Measurements from ENCODE around the gene CDH2. TPM values are rescaled to one million over a fixed set of nuclear protein-coding genes. Genes with fewer than 3 reads are reported as not detected.

The CDH2 gene
- polyA plus RNA-seq, 1 donor (not counting 4 experiments of a cell fraction or from before 2014, with no cell fraction given) = 0.46 TPM

- Histone ChIP-seq H3K79me2 (ENCODE audit: control insufficient read depth, insufficient read depth, low read length) (no peaks in the 10 kb centered on the region), H4K20me1 (ENCODE audit: control insufficient read depth, extremely low read depth, insufficient read depth, low read length) (no peaks in the 10 kb centered on the region), H3K27me3 (ENCODE audit: control insufficient read depth, extremely low read depth, insufficient read depth, low read length) (no peaks in the 10 kb centered on the region), H3K9me1 (ENCODE audit: control insufficient read depth, extremely low read depth, insufficient read depth, low read length) (no peaks in the 10 kb centered on the region), H3K27ac (ENCODE audit: control insufficient read depth, insufficient read depth, low read length) (no peak overlapping the region), H3K4me2 (ENCODE audit: control insufficient read depth, extremely low read depth, insufficient read depth, low read depth, low read length) (no peak overlapping the region), H2AFZ (ENCODE audit: control insufficient read depth, low read length) (no peak overlapping the region), H3K4me3 (ENCODE audit: control insufficient read depth in 2 of 3, extremely low read depth in 1 of 3, insufficient read depth in 2 of 3, low read depth in 1 of 3, low read length in 3 of 3) (no peak overlapping the region), H3K9ac (ENCODE audit: control insufficient read depth, extremely low read depth, insufficient read depth, low read length) (no peak overlapping the region), H3K9me3 (ENCODE audit: control insufficient read depth, low read depth, low read length) (no peaks in the 10 kb centered on the region), H3K36me3 (ENCODE audit: control insufficient read depth in 2 of 2, extremely low read depth in 1 of 2, insufficient read depth in 2 of 2, low read length in 2 of 2) (no peaks in the 10 kb centered on the region), H3K4me1 (ENCODE audit: control insufficient read depth, extremely low read depth, insufficient read depth, low read length) (no peaks in the 10 kb centered on the region)
- dilution Hi-C loops (cut with MboI; ENCODE audit: extremely low pct_ligation_motif_present, low sequenced_read_pairs) = no loop called here
- DNase-seq (ENCODE audit: low read depth, low spot score) (no peak), FAIRE-seq (no peak)
- TF ChIP-seq CTCF (optimal IDR thresholded peaks at IDR 0.05 in 1 of 3, IDR thresholded peaks at IDR 0.05 in 1 of 3, conservative IDR thresholded peaks at IDR 0.05 in 1 of 3; ENCODE audit: extremely low read depth in 1 of 3, insufficient read depth in 2 of 3, low read length in 3 of 3) (no peak), EZH2 (IDR thresholded peaks at IDR 0.05; ENCODE audit: low read length) (no peak)
These were observed 24.2 kb downstream of the CDH2 start for GRCh38 chr18:28152754-28153153.

GRCh38 chr18:28152354-28152753 lies 24.6 kb downstream of the CDH2 start:
- Histone ChIP-seq H3K9me3 (ENCODE audit: control insufficient read depth, low read depth, low read length) (no peaks in the 10 kb centered on the region), H2AFZ (ENCODE audit: control insufficient read depth, low read length) (no peak overlapping the region), H3K4me2 (ENCODE audit: control insufficient read depth, extremely low read depth, insufficient read depth, low read depth, low read length) (no peak overlapping the region), H3K9ac (ENCODE audit: control insufficient read depth, extremely low read depth, insufficient read depth, low read length) (no peak overlapping the region), H3K27me3 (ENCODE audit: control insufficient read depth, extremely low read depth, insufficient read depth, low read length) (no peaks in the 10 kb centered on the region), H4K20me1 (ENCODE audit: control insufficient read depth, extremely low read depth, insufficient read depth, low read length) (no peaks in the 10 kb centered on the region), H3K4me3 (ENCODE audit: control insufficient read depth in 2 of 3, extremely low read depth in 1 of 3, insufficient read depth in 2 of 3, low read depth in 1 of 3, low read length in 3 of 3) (no peak overlapping the region), H3K4me1 (ENCODE audit: control insufficient read depth, extremely low read depth, insufficient read depth, low read length) (no peaks in the 10 kb centered on the region), H3K9me1 (ENCODE audit: control insufficient read depth, extremely low read depth, insufficient read depth, low read length) (no peaks in the 10 kb centered on the region), H3K79me2 (ENCODE audit: control insufficient read depth, insufficient read depth, low read length) (no peaks in the 10 kb centered on the region), H3K36me3 (ENCODE audit: control insufficient read depth in 2 of 2, extremely low read depth in 1 of 2, insufficient read depth in 2 of 2, low read length in 2 of 2) (no peaks in the 10 kb centered on the region), H3K27ac (ENCODE audit: control insufficient read depth, insufficient read depth, low read length) (no peak overlapping the region)
- dilution Hi-C loops (cut with MboI; ENCODE audit: extremely low pct_ligation_motif_present, low sequenced_read_pairs) = no loop called here
- FAIRE-seq (no peak), DNase-seq (ENCODE audit: low read depth, low spot score) (no peak)
- no peak for TF ChIP-seq EZH2 (IDR thresholded peaks at IDR 0.05; ENCODE audit: low read length)
- no peak for TF ChIP-seq CTCF (optimal IDR thresholded peaks at IDR 0.05 in 1 of 3, IDR thresholded peaks at IDR 0.05 in 1 of 3, conservative IDR thresholded peaks at IDR 0.05 in 1 of 3; ENCODE audit: extremely low read depth in 1 of 3, insufficient read depth in 2 of 3, low read length in 3 of 3)

Data from keratinocyte (primary cell).